GM23338 (cell line): Measurements from ENCODE around the gene TCF7.

Source experiments
- EZH2 ChIP-seq: fragments of 200-600 bp; sonication (generic); IDR thresholded peaks from one replicate; pipeline ENCODE4 v1.8.0; 2017; ENCODE audit warnings: antibody characterized with exemption, mild to moderate bottlenecking, low read depth; ENCODE audit not compliant: unreplicated experiment
- POLR2AphosphoS5 ChIP-seq: IDR thresholded peaks from 2 replicates; pipeline ENCODE4 v1.6.1; 2016; ENCODE audit warnings: antibody characterized with exemption, low read depth
- TF ChIP-seq, protein P1 (sequence below), 2 experiments: fragments of 200-600 bp in 1 of 2; sonication (generic) in 1 of 2; conservative IDR thresholded peaks; 2 replicates each; pipeline versions ENCODE4 v1.5.1 to v1.6.1; 2016 to 2017; ENCODE audit warnings: antibody characterized with exemption in 2 of 2, low read depth in 2 of 2, mild to moderate bottlenecking in 2 of 2, moderate library complexity in 1 of 2
- TF ChIP-seq, protein P2 (sequence below): IDR thresholded peaks from 2 replicates; pipeline ENCODE4 v1.6.1; 2016; ENCODE audit warnings: antibody characterized with exemption

GRCh38 chr5:134116789-134117761, 2.6 kb downstream of the TCF7 start:
- TF ChIP-seq, protein P1, sequence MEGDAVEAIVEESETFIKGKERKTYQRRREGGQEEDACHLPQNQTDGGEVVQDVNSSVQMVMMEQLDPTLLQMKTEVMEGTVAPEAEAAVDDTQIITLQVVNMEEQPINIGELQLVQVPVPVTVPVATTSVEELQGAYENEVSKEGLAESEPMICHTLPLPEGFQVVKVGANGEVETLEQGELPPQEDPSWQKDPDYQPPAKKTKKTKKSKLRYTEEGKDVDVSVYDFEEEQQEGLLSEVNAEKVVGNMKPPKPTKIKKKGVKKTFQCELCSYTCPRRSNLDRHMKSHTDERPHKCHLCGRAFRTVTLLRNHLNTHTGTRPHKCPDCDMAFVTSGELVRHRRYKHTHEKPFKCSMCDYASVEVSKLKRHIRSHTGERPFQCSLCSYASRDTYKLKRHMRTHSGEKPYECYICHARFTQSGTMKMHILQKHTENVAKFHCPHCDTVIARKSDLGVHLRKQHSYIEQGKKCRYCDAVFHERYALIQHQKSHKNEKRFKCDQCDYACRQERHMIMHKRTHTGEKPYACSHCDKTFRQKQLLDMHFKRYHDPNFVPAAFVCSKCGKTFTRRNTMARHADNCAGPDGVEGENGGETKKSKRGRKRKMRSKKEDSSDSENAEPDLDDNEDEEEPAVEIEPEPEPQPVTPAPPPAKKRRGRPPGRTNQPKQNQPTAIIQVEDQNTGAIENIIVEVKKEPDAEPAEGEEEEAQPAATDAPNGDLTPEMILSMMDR (conservative IDR thresholded peaks at IDR 0.05; ENCODE audit: low read depth in 2 of 2): no peak
- TF ChIP-seq EZH2 (no peak), POLR2AphosphoS5 (no peak)
- TF ChIP-seq, protein P2, sequence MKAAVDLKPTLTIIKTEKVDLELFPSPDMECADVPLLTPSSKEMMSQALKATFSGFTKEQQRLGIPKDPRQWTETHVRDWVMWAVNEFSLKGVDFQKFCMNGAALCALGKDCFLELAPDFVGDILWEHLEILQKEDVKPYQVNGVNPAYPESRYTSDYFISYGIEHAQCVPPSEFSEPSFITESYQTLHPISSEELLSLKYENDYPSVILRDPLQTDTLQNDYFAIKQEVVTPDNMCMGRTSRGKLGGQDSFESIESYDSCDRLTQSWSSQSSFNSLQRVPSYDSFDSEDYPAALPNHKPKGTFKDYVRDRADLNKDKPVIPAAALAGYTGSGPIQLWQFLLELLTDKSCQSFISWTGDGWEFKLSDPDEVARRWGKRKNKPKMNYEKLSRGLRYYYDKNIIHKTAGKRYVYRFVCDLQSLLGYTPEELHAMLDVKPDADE: no peak
